ENCODE results near the gene SEC24B.

SEC24B gene

GRCh38 chr4:109588176-109588575, 154.6 kb downstream of the SEC24B start:
- no peak overlapping the region for H3K4me3 ChIP-seq (replicated peaks; ENCODE audit: low read depth, low read length)
- DNase-seq (ENCODE audit: extremely low read depth, low read depth): no peak
- no peak for TF ChIP-seq CTCF (IDR thresholded peaks at IDR 0.05; ENCODE audit: low read depth, low read length, missing control alignments)

- TF ChIP-seq CTCF (IDR thresholded peaks at IDR 0.05; ENCODE audit: low read depth, low read length, missing control alignments): no peak
- DNase-seq (ENCODE audit: extremely low read depth, low read depth): no peak
- H3K4me3 ChIP-seq (replicated peaks; ENCODE audit: low read depth, low read length): no peak overlapping the region
Observed at GRCh38 chr4:109589119-109589518, 155.5 kb downstream of the SEC24B start.

- TF ChIP-seq CTCF (IDR thresholded peaks at IDR 0.05; ENCODE audit: low read depth, low read length, missing control alignments): no peak
- no peak for DNase-seq (ENCODE audit: extremely low read depth, low read depth)
Observed at GRCh38 chr4:109589605-109590004, 156.0 kb downstream of the SEC24B start.

More at GRCh38 chr4:109589605-109590004, 156.0 kb downstream of the SEC24B start:
- no peak overlapping the region for H3K4me3 ChIP-seq (replicated peaks; ENCODE audit: low read depth, low read length)
